Naive thymus-derived CD4-positive, alpha-beta T cell (primary cell): ENCODE data around the gene MYO9B. TPM values are rescaled to one million over a fixed set of nuclear protein-coding genes. Genes with fewer than 3 reads are reported as not detected.

Experiments
- ATAC-seq: fragments of 150-1000 bp; cut with Tn5 transposase; 2 replicates; pipeline ENCODE4 v1.10.0; 2021; ENCODE audit warnings: mild to moderate bottlenecking, moderate library complexity
- CTCF ChIA-PET: fragments of 350-600 bp; sonication (Branson Sonifier 250); formaldehyde crosslinking; loops from one replicate; lab custom pipeline; 2021; ENCODE audit warnings: antibody characterized with exemption; lab: Charles Lee
- POLR2A ChIA-PET: fragments of 350-600 bp; sonication (Branson Sonifier 250); formaldehyde crosslinking; loops from one replicate; lab custom pipeline; 2021; ENCODE audit warnings: antibody characterized with exemption, inconsistent platforms; lab: Charles Lee
- DNase-seq, 9 donors: peaks; one replicate each; pipeline versions ENCODE4 v3.0.0 to v3.0.0-alpha.2; 2020 to 2022; ENCODE audit warnings: mixed read lengths in 1 of 9
- H3K27ac ChIP-seq: one replicate; pipeline ENCODE4 v1.7.0; 2013; ENCODE audit warnings: mild to moderate bottlenecking, low read depth, low read length, moderate library complexity
- H3K27me3 ChIP-seq, 2 donors: one replicate each; pipeline ENCODE4 v1.7.0; 2013; ENCODE audit warnings: low read length in 2 of 2, mild to moderate bottlenecking in 2 of 2, moderate library complexity in 2 of 2; ENCODE audit not compliant: control insufficient read depth in 2 of 2, insufficient read depth in 2 of 2
- H3K36me3 ChIP-seq, 3 experiments: 1 replicate in 2 of 3; 2 replicates in 1 of 3; pipeline ENCODE4 v1.7.0; 2013; ENCODE audit warnings: low read length in 3 of 3, mild to moderate bottlenecking in 3 of 3, moderate library complexity in 1 of 3; ENCODE audit not compliant: insufficient read depth in 3 of 3, control insufficient read depth in 2 of 3
- H3K4me1 ChIP-seq, 2 donors: one replicate each; pipeline ENCODE4 v1.7.0; 2013; ENCODE audit warnings: low read length in 2 of 2, mild to moderate bottlenecking in 2 of 2, moderate library complexity in 1 of 2; ENCODE audit not compliant: control insufficient read depth in 2 of 2, insufficient read depth in 2 of 2
- H3K4me3 ChIP-seq: 2 replicates; pipeline ENCODE4 v1.7.0; 2013; ENCODE audit warnings: mild to moderate bottlenecking, low read length
- H3K9me3 ChIP-seq, 3 experiments: 1 replicate in 2 of 3; 2 replicates in 1 of 3; pipeline ENCODE4 v1.7.0; 2013; ENCODE audit warnings: low read length in 3 of 3; ENCODE audit not compliant: control insufficient read depth in 2 of 3
- H3K27ac Mint-ChIP-seq, 9 donors: one replicate each; pipeline ENCODE4 v1.8.0; 2020 to 2022; ENCODE audit warnings: mixed read lengths in 9 of 9, mild to moderate bottlenecking in 8 of 9, moderate library complexity in 5 of 9, inconsistent platforms in 2 of 9
- H3K27me3 Mint-ChIP-seq, 5 donors: one replicate each; pipeline ENCODE4 v1.8.0; 2021 to 2022; ENCODE audit warnings: mixed read lengths in 5 of 5, mild to moderate bottlenecking in 1 of 5
- H3K36me3 Mint-ChIP-seq, 5 donors: one replicate each; pipeline ENCODE4 v1.8.0; 2020 to 2022; ENCODE audit warnings: mixed read lengths in 5 of 5, mild to moderate bottlenecking in 3 of 5, inconsistent platforms in 1 of 5
- H3K4me1 Mint-ChIP-seq, 7 donors: one replicate each; pipeline ENCODE4 v1.8.0; 2020 to 2022; ENCODE audit warnings: mixed read lengths in 7 of 7, mild to moderate bottlenecking in 3 of 7, inconsistent platforms in 1 of 7
- H3K4me3 Mint-ChIP-seq, 10 donors: one replicate each; pipeline ENCODE4 v1.8.0; 2020 to 2022; ENCODE audit warnings: mild to moderate bottlenecking in 10 of 10, mixed read lengths in 10 of 10, moderate library complexity in 6 of 10, inconsistent platforms in 2 of 10
- H3K9me3 Mint-ChIP-seq, 11 donors: one replicate each; pipeline ENCODE4 v1.8.0; 2020 to 2022; ENCODE audit warnings: mixed read lengths in 11 of 11, mild to moderate bottlenecking in 4 of 11, inconsistent platforms in 1 of 11, moderate library complexity in 1 of 11
- intact Hi-C, 2 donors: fragments of 100-400 bp; cut with micrococcal nuclease; formaldehyde crosslinking; loops; one replicate each; pipeline ENCODE4 v1.15.1; 2023
- polyA plus RNA-seq, 2 donors: library from polyadenylated mRNA; unstranded; fragments of 300-500 nt; fragmentation: Illumina TruSeq; gene quantifications; one replicate each; pipeline ENCODE4 v1.2.3, GENCODE V29; 2021
- total RNA-seq, 6 experiments: library from RNA in 5 of 6; stranded (reverse) in 5 of 6; gene quantifications; 1 replicate in 5 of 6; 2 replicates in 1 of 6; pipeline ENCODE4 v1.2.3 and lab custom pipeline; 2021 to 2026

MYO9B gene
- total and polyA plus RNA-seq, 7 experiments from 2014 or later, result 5.6 to 297 (median 165) TPM

DNA sequence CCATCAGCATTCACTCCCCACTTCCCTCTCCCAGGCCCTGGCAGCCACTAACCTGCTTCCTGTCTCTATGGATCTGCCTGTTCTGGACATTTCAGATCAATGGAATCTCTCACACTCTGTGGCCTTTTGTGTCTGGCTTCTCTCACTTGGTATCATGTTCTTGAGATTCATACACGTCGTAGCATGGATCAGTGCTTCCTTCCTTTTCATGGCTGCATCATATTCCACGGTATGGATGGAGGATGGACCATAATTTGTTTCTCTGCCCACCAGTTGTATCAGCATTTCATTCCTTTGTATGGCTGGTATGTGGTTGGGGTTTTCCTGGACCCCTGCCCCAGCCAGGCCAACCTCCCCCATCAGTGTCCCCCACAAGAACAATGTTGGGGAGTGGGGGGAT lies 36.2 kb downstream of the MYO9B start:
- DNase-seq (no peak), ATAC-seq (no peak)
- H3K36me3 ChIP-seq, result peaks cover 3 to 56% (median 5%) of the 10 kb centered on the region in 3 experiments
- no peak overlapping the region for H3K4me3 ChIP-seq
- CTCF ChIA-PET, result no interaction called here
- Mint-ChIP-seq H3K4me1 (peaks cover 25 to 41% (median 35%) of the 10 kb centered on the region in 7 donors), H3K36me3 (peaks cover 0 to 37% (median 10%) of the 10 kb centered on the region in 5 donors), H3K27ac (peak overlapping the region in 6 of 9 donors; percentile 3 to 89 (median 60)), H3K4me3 (peak overlapping the region in 2 of 10 donors; percentile 6 to 42), H3K27me3 (no peaks in the 10 kb centered on the region), H3K9me3 (no peaks in the 10 kb centered on the region)
- no peak overlapping the region for H3K27ac ChIP-seq
- H3K4me1 ChIP-seq, result peaks cover 0 to 8% of the 10 kb centered on the region in 2 donors
- POLR2A ChIA-PET, result interaction anchor here (0.8 to 2.2 kb wide), 2 partner anchors 10 to 14 kb away, joined by 3 to 11 read pairs; no protein-coding TSS in a partner anchor
- no peaks in the 10 kb centered on the region for H3K27me3 ChIP-seq
- intact Hi-C loops, result no loop called here
- no peaks in the 10 kb centered on the region for H3K9me3 ChIP-seq

DNA sequence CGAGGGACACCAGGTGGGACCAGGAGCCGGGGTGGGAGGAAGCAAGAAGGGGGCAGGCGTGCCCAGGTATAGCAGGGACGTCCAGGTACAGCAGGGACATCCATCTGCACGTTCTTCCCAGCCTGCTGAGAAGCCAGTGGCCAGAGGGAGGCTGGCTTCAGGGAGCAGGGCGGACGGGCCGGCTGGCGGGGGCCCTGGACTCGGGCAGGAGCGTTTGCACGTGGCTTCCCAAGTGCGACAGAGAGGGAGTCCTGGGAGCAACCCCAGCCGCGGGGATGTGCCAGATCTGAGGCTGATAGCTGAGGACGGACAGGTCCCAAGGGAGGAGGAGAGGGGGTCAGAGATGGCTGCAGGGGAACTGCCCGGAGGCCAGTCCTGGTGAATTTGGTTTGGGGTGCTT lies 36.7 kb downstream of the MYO9B start:
- no peaks in the 10 kb centered on the region for H3K9me3 Mint-ChIP-seq
- Histone ChIP-seq H3K4me1 (peaks cover 0 to 8% of the 10 kb centered on the region in 2 donors), H3K36me3 (peaks cover 1 to 51% (median 5%) of the 10 kb centered on the region in 3 experiments), H3K27ac (no peak overlapping the region), H3K9me3 (no peaks in the 10 kb centered on the region), H3K4me3 (no peak overlapping the region), H3K27me3 (no peaks in the 10 kb centered on the region)
- DNase-seq (no peak), ATAC-seq (no peak)
- intact Hi-C loops, result no loop called here
- peak overlapping the region in 2 of 9 donors; percentile 56 to 64 for H3K27ac Mint-ChIP-seq
- H3K4me1 Mint-ChIP-seq, result peaks cover 25 to 44% (median 35%) of the 10 kb centered on the region in 7 donors
- H3K27me3 Mint-ChIP-seq, result no peaks in the 10 kb centered on the region
- no peak overlapping the region for H3K4me3 Mint-ChIP-seq
- ChIA-PET CTCF (no interaction called here), POLR2A (no interaction called here)
- H3K36me3 Mint-ChIP-seq, result peaks cover 0 to 37% (median 10%) of the 10 kb centered on the region in 5 donors

DNA sequence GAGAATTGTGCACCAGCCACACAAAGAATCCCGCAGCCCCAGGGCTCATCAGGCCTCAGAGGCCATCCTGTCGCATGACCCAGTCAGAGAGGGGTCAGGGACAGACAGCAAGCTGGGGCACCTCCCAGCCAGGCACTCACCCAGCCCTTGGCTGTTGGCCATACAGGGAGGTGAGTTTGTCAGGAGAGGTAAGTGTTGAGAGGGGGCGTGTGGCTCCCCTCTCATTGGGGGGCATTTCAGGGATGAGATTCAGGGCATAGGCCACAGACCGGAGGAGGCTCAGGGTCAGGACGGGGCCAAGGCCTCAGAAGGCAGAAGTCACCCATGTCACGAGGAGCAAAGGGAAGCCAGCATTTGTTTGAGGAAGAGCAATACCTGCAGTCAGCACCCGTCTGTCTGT lies 37.1 kb downstream of the MYO9B start:
- Histone ChIP-seq H3K4me3 (no peak overlapping the region), H3K9me3 (no peaks in the 10 kb centered on the region), H3K4me1 (peaks cover 0 to 8% of the 10 kb centered on the region in 2 donors), H3K27ac (no peak overlapping the region), H3K27me3 (no peaks in the 10 kb centered on the region), H3K36me3 (peaks cover 0 to 47% (median 5%) of the 10 kb centered on the region in 3 experiments)
- POLR2A ChIA-PET, result no interaction called here
- Mint-ChIP-seq H3K27me3 (no peaks in the 10 kb centered on the region), H3K4me1 (peaks cover 25 to 41% (median 35%) of the 10 kb centered on the region in 7 donors), H3K4me3 (no peak overlapping the region), H3K36me3 (peaks cover 0 to 37% (median 10%) of the 10 kb centered on the region in 5 donors), H3K27ac (peak overlapping the region in 4 of 9 donors; percentile 2 to 67 (median 38)), H3K9me3 (no peaks in the 10 kb centered on the region)
- intact Hi-C loops, result no loop called here
- CTCF ChIA-PET, result no interaction called here
- DNase-seq (no peak), ATAC-seq (peak; percentile 26)

DNA sequence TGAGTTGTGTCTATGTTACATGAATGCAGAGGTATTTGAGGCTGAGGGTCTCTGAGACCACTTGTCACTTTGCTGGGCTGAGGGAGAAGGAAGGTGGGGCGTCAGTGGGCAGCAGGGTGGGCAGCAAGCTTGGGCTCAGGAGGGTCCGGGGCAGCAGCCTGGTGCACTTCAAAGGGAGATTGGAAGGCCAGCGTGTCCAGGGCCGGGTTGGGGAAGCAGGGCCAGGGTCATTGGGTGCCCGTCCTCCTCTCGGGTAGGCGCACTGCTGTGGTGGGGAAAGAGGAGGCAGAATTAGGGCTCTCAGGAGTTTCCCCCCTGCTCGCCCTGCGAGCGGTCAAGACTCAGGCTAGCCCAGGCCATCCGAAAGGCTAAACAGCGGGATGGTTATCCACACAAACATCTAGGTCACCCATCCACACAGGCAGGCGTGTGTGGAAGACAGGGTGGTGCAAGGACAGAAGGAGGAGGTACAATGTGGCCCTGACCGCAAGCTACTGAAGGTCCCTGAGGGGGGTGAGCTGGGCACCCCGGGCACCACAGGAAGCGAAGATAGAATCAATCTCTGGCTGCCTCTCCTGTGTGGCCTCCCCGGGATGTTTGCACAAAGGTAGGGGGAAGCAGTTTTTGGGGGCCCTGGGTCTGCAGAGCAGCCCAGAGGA lies 37.7 kb downstream of the MYO9B start:
- Histone ChIP-seq H3K9me3 (no peaks in the 10 kb centered on the region), H3K4me1 (peaks cover 0 to 8% of the 10 kb centered on the region in 2 donors), H3K27me3 (no peaks in the 10 kb centered on the region), H3K27ac (no peak overlapping the region), H3K4me3 (no peak overlapping the region), H3K36me3 (peaks cover 0 to 42% (median 5%) of the 10 kb centered on the region in 3 experiments)
- peak; percentile 28 for ATAC-seq
- Mint-ChIP-seq H3K4me3 (no peak overlapping the region), H3K4me1 (peaks cover 25 to 40% (median 31%) of the 10 kb centered on the region in 7 donors), H3K27me3 (no peaks in the 10 kb centered on the region), H3K9me3 (no peaks in the 10 kb centered on the region), H3K36me3 (peaks cover 0 to 37% (median 10%) of the 10 kb centered on the region in 5 donors), H3K27ac (peak overlapping the region in 5 of 9 donors; percentile 2 to 82 (median 52))
- CTCF ChIA-PET, result no interaction called here
- intact Hi-C loops, result no loop called here
- DNase-seq, result no peak
- POLR2A ChIA-PET, result no interaction called here

DNA sequence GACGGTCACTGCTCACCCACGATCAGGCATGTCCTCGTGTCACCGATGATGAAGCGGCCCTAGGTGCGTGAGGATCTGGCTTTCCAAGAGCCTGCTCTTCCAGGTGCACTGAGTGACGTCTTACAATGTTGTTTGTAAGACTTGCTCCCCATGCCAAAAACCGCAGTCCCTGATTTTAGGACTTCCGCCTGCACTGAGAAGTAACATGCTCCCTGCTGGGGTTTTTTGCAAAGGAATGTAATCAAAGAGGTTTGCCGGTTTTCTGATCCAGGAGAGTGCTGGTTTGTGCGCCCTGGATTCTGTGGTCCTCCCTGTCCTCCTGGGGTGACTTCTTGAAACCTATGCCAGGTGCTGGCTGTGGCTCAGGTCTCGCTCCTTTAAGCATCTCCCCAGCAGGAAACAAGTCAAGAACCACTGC lies 38.8 kb downstream of the MYO9B start:
- no peak overlapping the region for H3K27ac ChIP-seq
- no peak overlapping the region for H3K4me3 Mint-ChIP-seq
- no peak overlapping the region for H3K4me3 ChIP-seq
- no peak for ATAC-seq
- H3K27me3 ChIP-seq, result no peaks in the 10 kb centered on the region
- H3K9me3 ChIP-seq, result no peaks in the 10 kb centered on the region
- H3K9me3 Mint-ChIP-seq, result no peaks in the 10 kb centered on the region
- H3K36me3 Mint-ChIP-seq, result peaks cover 0 to 42% (median 10%) of the 10 kb centered on the region in 5 donors
- H3K4me1 ChIP-seq, result peaks cover 0 to 7% of the 10 kb centered on the region in 2 donors
- intact Hi-C loops, result no loop called here
- DNase-seq, result no peak
- peaks cover 0 to 50% (median 5%) of the 10 kb centered on the region in 3 experiments for H3K36me3 ChIP-seq
- ChIA-PET POLR2A (no interaction called here), CTCF (no interaction called here)
- peak overlapping the region in 3 of 9 donors; percentile 23 to 63 (median 51) for H3K27ac Mint-ChIP-seq
- peaks cover 22 to 37% (median 28%) of the 10 kb centered on the region in 7 donors for H3K4me1 Mint-ChIP-seq
- H3K27me3 Mint-ChIP-seq, result no peaks in the 10 kb centered on the region

DNA sequence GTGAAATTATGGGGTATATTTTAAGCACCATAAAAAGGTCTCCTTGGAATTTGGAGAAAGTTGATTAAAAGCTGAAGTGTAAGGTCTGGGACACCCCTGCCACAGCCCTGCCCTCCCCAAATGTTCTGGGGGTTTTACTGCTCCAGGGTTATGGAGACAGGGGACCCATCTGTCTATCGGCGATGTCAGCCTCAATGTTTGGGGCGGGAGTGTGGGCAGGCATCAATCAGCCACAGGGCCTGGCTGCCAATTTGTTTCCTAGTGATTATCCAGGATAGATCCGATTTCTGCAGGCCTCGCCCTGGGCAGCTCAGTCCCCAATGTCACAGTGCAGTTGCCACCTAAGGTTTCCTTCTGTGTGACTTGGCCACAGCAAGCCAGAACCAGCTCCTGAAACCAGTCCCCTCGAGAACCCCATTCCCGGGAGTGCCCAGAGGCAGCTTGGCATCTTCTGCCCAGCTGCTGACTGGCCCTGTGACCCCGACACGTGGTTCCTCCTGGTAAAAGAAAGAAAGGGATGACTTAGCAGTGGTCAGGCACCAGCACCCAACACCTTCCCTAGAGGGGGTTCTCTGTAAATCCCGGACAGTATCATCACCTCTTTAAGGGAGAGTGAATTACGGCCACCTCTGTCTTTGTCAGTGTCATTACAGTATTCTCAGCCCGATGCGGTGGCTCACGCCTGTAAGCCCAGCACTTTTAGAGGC lies 41.6 kb downstream of the MYO9B start:
- H3K9me3 Mint-ChIP-seq, result no peaks in the 10 kb centered on the region
- intact Hi-C loops, result no loop called here
- peaks cover 0 to 38% (median 0%) of the 10 kb centered on the region in 3 experiments for H3K36me3 ChIP-seq
- peaks cover 0 to 33% (median 14%) of the 10 kb centered on the region in 5 donors for H3K36me3 Mint-ChIP-seq
- no peak for ATAC-seq
- H3K4me3 ChIP-seq, result no peak overlapping the region
- no peaks in the 10 kb centered on the region for H3K4me1 ChIP-seq
- DNase-seq, result no peak
- no peaks in the 10 kb centered on the region for H3K27me3 Mint-ChIP-seq
- no peak overlapping the region for H3K4me3 Mint-ChIP-seq
- H3K9me3 ChIP-seq, result no peaks in the 10 kb centered on the region
- H3K27ac Mint-ChIP-seq, result peak overlapping the region in 6 of 9 donors; percentile 25 to 79 (median 66)
- H3K27me3 ChIP-seq, result no peaks in the 10 kb centered on the region
- peaks cover 12 to 32% (median 22%) of the 10 kb centered on the region in 7 donors for H3K4me1 Mint-ChIP-seq
- CTCF ChIA-PET, result no interaction called here
- H3K27ac ChIP-seq, result no peak overlapping the region
- POLR2A ChIA-PET, result interaction anchor here (2.0 kb wide), 1 partner anchor 9 kb away, joined by 12 read pairs; no protein-coding TSS in a partner anchor
